Measurements from ENCODE around the gene DGKZ.

Gene DGKZ

DNA sequence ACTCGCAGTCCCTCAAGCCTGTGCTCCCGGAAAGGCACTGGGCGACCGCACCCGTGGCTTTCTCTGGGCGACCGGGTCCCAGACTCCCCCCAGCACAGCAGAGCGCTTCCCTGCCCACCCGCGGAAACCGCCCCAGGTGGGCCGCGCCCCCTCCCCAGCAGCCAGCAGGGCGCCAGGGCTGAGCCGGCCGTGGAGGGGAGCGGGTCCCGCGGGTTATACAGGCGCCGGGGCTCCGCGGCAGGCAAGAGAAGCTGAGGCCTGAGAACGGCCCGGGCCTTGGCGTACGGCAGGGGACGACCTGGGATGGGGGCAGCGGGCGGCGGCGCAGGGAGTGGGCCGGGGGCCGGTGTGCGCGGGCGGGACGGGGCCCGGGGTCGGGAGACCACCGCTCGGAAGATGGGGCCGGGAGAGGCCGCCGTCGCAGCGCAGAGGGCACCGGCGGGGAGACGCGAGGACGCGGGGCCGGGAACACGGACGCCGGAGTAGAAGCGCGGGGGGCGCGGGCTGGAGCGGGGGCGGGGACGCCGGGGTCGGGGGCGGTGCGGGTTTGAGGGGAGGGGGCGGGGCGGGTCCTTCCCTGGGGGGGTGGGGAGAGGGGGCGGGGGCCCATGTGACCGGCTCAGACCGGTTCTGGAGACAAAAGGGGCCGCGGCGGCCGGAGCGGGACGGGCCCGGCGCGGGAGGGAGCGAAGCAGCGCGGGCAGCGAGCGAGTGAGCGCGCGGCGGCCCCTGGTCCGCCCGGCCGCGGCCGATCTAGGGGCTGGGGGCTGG is 34.0 kb downstream of the DGKZ start, which contains the start of gene MDK:
TSS of gene MDK (plus strand) at position 622 of the 771 bp plus-strand sequence. CDS start 389 bp downstream, outside the sequence.
- no peak for DNase-seq (ENCODE audit: low read depth in 2 of 2)

DNA sequence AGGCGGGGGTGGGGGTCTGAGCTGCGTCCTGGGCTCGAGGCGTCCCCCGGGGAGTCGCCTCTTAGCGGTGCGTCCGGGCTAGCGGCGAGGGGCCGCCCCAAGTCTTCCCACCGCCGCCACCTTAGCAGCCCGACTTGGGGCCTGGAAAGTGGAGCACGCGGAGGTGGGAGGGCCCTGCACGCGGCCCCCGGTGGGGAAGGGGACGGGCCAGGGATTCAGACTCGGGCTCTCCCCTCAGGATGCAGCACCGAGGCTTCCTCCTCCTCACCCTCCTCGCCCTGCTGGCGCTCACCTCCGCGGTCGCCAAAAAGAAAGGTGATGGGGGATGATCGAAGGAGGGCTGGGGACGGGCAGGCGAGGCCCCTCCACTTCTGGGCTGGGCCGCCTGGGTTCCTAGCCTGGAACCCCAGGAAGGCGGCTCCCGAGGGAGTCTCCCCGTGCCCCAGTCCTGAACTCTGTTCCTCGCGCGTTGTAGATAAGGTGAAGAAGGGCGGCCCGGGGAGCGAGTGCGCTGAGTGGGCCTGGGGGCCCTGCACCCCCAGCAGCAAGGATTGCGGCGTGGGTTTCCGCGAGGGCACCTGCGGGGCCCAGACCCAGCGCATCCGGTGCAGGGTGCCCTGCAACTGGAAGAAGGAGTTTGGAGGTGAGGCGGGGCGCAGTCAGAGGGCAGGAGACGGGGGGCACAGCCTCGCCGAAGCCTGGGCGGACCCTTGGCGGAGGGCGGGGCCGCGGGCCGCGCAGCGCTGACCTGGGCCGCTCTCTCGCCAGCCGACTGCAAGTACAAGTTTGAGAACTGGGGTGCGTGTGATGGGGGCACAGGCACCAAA is 34.8 kb downstream of the DGKZ start:
- DNase-seq (ENCODE audit: low read depth in 2 of 2), result no peak

DNA sequence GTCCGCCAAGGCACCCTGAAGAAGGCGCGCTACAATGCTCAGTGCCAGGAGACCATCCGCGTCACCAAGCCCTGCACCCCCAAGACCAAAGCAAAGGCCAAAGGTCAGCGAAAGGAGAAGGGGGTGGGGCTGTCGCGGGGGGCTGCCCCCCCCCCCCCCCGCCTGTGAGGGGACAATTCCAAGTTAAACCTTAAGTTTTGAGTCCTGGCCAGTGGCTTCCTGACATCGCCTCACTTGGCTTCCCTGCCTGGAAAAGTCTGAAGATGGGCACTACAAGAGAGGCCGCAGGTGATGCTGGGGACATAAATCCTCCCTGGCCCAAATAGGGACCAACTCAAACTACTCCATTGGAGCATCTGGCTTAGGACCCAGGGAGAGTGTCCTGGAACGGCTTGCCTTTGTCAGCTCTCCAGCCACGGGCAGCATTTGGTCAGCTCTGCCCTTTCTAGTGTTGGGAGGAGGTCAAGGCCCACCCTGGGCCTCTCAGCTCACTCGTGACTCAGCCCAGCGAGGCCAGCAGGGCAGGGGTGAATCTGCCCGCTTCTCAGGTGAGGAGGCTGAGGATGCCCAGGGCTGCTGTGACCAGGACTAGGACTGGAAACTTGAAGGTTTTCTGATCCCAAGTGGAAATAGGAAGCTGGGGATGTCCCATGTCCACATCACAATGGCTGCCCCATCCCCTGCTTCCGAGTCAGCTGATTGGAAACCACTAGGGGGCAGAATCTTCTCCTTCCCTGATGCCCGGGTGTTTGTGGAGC is 35.6 kb downstream of the DGKZ start:
- no peak for DNase-seq (ENCODE audit: low read depth in 2 of 2)

DNA sequence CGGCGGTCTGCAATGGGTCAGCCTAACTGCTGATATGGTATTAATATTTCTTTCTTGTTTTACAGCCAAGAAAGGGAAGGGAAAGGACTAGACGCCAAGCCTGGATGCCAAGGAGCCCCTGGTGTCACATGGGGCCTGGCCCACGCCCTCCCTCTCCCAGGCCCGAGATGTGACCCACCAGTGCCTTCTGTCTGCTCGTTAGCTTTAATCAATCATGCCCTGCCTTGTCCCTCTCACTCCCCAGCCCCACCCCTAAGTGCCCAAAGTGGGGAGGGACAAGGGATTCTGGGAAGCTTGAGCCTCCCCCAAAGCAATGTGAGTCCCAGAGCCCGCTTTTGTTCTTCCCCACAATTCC is 36.1 kb downstream of the DGKZ start:
- DNase-seq (ENCODE audit: low read depth in 2 of 2), result no peak

DNA sequence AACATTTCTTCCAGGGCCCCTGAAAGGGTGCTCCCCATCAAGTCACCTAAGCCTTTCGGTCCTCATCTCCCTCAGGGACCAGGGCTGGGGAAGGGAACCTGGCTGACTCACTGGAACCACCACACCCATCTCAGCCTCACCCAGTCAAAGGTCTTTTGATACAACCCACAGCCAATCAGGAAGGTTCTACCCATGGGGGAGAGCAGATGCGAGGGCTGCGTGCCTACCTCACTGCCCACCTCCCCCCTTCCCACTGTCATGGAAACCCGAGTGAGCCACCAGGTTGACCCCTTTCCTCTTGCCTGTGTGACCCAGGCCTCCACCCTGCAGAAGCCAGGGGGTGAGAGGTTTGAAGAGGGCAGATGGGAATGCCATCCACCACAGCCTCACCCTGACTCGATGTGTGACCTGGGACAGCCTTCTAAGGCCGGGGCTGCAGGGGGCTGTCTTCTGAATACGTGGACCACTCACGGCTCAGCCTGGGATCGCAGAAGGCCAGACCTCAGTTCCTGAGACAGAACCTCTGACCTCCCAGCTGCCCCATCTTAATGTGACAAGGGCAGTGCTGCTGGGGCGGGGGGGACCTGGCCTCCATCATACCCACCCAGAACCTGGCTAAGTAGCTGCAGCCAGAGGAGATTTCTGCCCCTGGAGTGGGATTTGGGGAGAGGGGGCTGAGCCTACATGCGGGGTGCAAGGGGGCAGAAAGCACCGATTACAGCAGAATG is 36.9 kb downstream of the DGKZ start:
- DNase-seq (ENCODE audit: low read depth in 2 of 2), result no peak

DNA sequence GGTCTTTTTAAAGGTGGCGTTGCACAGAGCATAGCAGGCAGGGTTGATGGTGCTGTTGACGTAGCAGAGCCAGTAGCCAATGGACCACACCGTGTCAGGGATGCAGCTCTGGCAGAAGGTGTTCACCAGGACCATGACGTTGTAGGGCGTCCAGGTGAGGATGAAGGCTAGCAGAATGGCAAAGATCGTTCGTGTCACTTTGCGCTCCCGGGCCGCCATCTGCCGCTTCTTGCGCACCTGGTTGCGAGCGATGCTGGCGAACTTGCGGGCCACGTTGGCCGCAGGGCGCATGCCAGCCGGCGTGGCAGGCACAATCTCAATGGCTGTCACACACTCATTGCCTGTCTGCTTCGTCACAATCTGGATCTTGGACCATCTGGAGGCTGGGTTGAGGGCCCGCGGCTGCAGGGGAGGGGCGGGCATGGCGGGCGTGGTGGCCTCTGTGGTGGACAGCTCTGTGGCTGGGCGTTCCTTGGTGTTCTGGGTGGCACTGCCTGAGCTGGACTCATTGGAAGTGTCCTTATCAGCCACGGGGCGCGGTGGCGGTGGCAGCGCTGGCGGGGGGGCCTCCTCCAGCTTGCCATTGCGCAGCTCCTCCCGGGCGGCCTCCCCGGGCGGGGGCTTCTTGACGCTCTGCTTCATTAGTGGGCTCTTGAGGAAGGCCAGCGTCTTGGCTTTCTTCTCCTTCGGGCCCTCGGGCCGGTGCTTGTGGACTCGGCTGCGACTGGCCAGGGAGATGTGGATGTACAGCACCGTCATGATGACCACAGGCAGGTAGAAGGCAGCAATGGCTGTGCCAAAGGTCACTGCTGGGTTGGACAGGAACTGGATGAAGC is 38.1 kb downstream of the DGKZ start:
- no peak for DNase-seq (ENCODE audit: low read depth in 2 of 2)

DNA sequence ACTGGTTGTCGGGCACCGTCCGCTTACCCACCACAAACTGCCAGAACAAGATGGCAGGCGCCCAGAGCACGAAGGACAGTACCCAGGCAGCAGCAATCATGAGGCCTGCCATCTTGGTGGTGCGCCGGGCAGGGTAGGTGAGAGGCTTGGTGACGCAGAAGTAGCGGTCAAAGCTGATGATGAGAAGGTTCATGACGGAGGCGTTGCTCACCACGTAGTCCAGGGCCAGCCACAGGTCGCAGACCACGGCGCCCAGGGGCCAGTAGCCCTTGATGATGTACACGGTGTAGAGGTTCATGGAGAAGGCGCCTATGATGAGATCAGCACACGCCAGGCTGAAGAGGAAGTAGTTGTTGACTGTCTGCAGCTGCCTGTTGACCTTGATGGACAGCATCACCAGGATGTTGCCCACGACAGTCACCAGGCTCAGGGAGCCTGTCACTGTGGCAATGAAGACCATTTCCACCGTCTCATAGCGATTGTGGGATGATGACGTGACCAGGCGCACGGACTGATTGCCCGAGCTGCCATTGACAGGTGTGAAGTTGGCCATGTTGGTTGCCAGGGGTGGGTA is 38.8 kb downstream of the DGKZ start:
- no peak for DNase-seq (ENCODE audit: low read depth in 2 of 2)

DNA sequence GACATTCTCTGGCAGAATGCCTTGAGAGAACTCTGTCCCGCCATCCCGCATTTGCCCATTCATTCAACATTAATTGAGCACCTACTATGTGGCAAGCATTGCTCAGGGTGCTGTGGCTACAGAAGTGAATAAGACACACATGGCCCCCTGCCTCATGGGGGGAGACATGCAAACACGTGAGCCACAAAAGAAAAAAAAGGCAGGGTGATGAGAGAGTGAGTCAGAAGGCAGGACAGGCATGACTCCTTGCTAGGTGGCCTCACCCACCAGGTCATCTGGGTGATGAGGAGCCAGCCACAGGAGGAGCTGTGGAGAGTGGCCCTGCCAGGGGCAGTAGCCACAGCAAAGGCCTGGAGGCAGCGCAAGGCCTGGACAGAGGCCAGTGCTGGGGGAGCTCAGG is 39.4 kb downstream of the DGKZ start:
- DNase-seq (ENCODE audit: low read depth in 2 of 2), result no peak

DNA sequence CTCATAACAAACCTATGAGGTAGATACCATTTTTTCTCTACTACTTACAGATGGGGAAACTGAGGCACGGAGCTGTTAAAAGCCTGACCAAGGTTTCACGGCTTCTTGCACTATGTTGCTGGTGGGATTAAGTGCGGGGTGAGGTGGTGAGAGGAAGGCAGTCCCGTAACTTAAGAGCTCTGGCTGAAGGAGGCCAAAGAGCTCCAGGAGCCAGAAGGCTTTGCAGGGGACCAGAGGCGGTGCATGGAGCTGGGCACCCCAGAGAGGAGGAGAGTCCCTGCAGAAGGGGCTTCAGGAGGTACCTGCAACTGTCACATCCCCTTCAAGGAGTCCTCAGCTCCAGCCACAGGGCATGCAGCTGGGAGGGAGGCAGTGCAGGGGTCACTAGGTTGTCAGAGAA is 40.2 kb downstream of the DGKZ start:
- DNase-seq (ENCODE audit: low read depth in 2 of 2), result no peak

DNA sequence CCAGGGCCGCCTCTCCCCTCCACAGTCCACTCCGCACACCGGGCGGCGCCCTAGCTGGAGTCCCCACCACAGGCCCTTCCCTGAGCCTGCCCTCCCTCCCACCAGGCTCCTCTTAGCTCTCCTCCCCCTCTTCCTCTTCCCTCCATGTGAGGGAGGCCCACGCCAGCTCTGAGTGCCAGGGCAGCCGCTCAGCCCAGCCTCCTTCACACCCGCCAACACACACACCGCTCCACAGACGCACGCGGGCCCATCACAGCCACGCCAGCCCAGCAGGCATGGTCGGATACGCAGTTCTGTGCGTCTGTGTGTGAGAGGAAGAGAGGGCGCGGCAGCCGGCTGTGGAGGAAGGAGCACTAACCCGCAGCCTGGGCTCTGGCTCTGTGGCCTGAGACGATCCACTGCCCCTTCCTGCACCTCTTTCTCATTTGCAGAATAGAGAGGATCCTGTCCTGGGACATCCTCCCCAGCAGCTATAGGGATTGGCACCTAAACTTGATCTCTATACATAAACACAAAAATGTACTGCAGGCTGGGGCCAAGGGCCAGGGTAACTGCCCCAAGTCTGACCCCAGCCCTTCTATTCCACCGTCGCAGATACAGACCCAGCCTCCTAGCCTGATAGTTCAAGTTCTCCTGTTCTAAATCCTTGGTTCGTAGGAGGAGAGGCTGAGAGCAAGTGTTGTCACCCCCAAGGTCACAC is 40.8 kb downstream of the DGKZ start:
- DNase-seq (ENCODE audit: low read depth in 2 of 2), result no peak

DNA sequence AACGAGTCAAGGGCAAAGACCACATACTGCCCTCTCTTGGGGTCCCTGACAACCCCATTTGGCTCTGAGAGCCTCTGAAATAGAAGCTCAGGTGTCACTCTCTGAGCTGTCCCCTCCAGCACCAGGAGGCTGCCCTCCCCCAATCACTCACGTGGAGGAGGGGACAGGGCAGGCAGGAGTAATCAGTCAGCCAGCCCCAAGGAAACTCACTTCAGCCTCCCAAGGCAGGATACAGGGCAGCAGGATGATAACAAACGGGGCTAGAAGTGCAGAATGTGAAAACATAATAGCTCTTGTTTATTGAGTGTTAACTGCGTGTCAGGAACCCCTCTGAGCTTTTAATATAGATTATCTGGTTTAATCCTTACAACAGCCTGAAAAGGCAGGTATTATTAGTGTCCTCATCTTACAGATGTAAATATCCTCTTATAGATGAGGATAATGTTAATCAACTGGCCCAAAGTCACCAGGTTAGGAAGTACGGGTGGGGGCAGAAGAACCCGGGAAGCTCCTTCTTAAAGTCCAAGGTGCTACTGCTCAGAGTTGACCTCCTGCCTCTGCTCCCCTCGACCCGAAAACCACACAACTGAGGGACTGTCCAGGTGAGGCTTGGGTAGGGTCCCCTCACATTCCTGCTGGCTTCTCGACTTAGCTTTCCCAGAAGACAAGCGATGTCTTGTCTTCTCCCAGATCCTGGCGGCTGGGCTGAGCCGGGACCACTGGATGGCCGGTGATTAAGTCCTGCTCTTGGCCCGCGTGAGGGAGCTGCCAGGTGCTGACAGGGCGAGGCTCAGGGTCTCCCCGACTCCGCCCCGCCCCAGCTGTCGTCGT is 41.6 kb downstream of the DGKZ start:
- no peak for DNase-seq (ENCODE audit: low read depth in 2 of 2)

DNA sequence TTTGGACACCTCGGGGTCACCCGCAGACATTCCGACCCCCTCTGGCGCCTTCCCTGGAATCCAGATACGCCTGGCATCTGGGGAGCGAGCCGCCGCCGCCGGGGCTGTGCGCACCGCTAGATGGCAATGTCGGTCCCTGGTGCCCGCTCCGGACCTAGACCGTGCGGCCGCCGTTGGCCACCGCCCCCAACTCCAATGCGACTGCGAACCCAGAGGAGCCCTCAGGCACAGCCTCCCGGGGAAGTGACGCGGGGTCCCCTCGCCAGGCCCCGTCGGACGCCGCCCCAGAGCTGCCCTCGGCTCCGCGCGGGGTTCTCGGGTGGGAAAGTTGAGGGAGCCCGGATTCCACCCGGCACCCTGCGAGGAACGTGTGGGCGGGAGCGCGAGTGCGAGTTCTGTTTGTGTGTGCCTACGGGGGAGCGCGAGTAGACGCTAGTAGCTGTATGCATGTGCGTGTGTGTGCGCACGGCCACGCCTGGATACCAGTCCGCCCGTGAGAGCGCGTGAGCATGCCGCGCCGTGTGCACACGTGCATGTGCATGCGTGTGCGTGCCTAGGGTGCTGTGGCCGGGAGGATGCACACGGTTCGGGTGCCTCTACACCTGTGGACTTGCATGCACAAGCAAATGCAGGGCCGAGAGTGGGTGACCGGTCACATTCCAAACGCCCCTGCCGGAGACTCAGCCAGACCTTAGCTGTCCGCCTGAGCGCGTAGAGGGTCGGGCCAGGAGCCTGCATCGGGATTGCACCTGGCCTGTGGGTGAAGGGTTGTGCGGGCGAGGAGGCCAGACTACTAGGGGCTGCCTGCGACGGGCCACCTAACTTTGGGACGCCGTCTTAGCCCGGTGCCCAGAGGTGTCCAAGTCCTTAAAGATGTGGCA is 42.4 kb downstream of the DGKZ start:
- no peak for DNase-seq (ENCODE audit: low read depth in 2 of 2)

DNA sequence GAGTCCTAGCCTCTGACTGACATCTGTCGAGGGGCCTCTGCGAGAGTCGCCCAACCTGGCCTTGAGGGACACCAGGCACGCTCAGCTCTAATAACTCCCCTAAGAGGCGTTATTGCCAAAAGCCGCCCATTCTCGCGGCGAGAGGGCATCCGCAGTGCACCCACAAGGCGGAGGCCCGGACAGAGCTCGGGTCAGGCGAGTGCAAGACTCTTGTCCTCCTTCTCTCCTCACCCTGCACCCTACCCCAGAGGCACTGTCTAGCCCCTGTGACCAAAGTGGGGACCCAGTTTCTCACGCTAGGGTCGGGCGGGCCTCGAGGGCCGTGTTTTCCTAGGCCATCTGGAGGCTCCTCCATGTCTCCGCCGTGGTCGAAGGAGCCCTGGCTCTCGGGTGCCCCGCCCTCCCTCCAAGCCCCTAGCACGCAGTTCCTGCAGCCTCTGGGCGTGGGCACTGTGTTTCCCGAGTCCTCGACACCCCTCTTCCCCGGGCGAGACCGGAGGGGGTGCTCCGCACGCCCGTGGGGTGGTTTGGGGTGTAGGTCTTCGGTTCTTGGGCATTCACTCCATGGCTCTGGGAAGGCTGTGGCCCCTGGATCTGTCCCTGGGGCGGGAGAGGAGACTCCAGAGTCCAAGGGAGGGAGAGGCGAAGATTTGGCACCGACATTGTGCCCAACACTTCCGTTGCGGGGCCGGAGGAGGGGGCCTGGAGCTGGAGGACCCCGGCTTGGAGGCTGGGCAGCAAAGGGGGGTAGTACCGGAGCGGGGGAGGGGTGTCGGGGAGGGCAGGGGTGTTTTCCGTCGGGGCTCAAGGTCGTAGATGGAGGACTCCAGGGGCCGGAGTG is 43.3 kb downstream of the DGKZ start:
- no peak for DNase-seq (ENCODE audit: low read depth in 2 of 2)

DNA sequence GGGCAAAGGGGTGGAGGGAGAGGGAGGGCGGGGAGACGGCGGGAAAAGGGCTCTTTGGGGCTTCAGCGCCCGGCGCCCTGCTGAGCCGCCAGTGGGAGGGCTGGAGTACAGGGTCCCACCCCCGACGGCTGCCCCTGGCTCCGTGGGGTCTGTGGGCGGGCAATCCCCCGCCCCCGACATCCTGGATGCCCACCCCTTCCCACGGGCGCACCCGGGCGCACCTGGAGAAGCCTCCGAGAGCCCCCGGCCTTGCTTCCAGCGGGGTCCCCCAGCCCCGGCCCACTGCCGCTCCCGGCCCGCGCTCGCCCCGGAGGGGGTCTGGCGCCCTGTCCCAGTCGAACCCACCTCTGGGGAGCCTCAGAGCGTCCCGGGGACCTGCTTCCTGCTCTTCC is 43.9 kb downstream of the DGKZ start:
- no peak for DNase-seq (ENCODE audit: low read depth in 2 of 2)

DNA sequence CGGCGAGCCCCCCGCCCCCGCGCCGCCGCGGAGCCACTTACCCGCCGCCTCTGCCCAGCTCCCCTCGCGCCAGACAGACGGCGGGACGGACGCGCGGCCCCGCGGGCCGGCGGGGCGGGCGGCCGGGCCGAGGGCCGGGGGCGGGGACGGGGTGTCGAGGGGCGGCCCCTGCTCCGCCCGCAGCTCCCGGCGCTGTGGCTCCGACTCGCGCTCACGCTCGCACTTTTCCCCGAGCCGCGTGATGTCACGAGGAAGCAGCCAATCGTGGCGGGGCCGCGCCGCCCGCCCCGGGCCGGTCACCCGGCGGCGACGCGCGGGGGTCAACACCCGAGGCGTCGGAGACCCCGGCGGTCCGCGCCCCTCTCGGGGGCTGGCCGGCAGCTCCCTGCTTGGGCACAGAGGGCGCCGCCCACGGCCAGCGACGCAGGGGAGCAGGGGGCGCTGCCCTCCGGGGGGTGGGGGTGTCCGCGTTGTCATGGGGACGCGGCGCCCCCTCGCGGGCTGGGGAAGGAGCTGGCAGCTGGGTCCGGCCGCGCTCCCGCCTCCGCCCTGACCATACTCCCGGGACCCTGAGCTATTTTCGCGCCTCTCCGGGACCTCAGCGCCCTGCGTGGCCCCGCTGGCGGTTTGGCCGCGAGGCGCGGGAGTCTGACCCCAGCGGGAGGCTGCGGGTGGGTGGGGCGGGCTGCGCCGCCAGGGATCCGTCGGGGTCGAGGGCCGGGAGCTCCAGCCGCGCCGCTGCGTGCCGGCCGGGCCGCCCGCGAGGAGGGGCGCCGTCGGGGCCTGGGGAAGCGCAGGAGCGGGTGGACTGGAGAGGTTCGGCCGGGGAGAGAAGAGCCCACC is 44.5 kb downstream of the DGKZ start, which contains the start of gene CHRM4:
TSS of gene CHRM4 (minus strand) at position 199 of the 843 bp plus-strand sequence. CDS start 5,219 bp downstream, outside the sequence.
- DNase-seq (ENCODE audit: low read depth in 2 of 2), result no peak
